HS-27A (cell line): Measurements from ENCODE around the gene PSMG4.

Experiments used
- DNase-seq: peaks from one replicate; pipeline ENCODE4 v3.0.0-alpha.2; 2012; ENCODE audit warnings: low read depth, missing footprints

PSMG4 gene

GRCh38 chr6:3258720-3259490 is at the start of gene PSMG4:
PSMG4 (plus strand) TSS chr6:3258947; CDS start chr6:3259023, 76 bp downstream.
- DNase-seq = no peak

- DNase-seq = no peak
Measured at GRCh38 chr6:3209114-3210023, 49.4 kb upstream of the PSMG4 start.

- DNase-seq = no peak
Measured at GRCh38 chr6:3210024-3210610, 48.6 kb upstream of the PSMG4 start.

- no peak for DNase-seq
Measured at GRCh38 chr6:3211681-3212080, 47.1 kb upstream of the PSMG4 start.

GRCh38 chr6:3212261-3212660 is 46.5 kb upstream of the PSMG4 start:
- DNase-seq = no peak

GRCh38 chr6:3213334-3213695 is 45.4 kb upstream of the PSMG4 start:
- DNase-seq = no peak

- no peak for DNase-seq
Measured at GRCh38 chr6:3214898-3215297, 43.8 kb upstream of the PSMG4 start.

GRCh38 chr6:3217286-3217685 is 41.5 kb upstream of the PSMG4 start:
- no peak for DNase-seq

- DNase-seq = no peak
Measured at GRCh38 chr6:3218266-3218665, 40.5 kb upstream of the PSMG4 start.

- no peak for DNase-seq
Measured at GRCh38 chr6:3220366-3220765, 38.4 kb upstream of the PSMG4 start.

GRCh38 chr6:3221578-3221977 is 37.2 kb upstream of the PSMG4 start:
- no peak for DNase-seq

GRCh38 chr6:3222506-3223038 is 36.2 kb upstream of the PSMG4 start:
- DNase-seq = no peak

GRCh38 chr6:3226042-3226441 is 32.7 kb upstream of the PSMG4 start:
- DNase-seq = no peak

- no peak for DNase-seq
Measured at GRCh38 chr6:3226481-3227362, 32.0 kb upstream of the PSMG4 start.

- no peak for DNase-seq
Measured at GRCh38 chr6:3227363-3228045, 31.2 kb upstream of the PSMG4 start, which contains the start of gene TUBB2B. TUBB2B (minus strand) TSS chr6:3227653; CDS start chr6:3227543, 110 bp downstream.

- DNase-seq = no peak
Measured at GRCh38 chr6:3228046-3228671, 30.6 kb upstream of the PSMG4 start.

GRCh38 chr6:3228771-3229565 is 29.8 kb upstream of the PSMG4 start:
- no peak for DNase-seq

GRCh38 chr6:3229566-3230178 is 29.1 kb upstream of the PSMG4 start:
- DNase-seq = no peak

- no peak for DNase-seq
Measured at GRCh38 chr6:3230256-3230882, 28.4 kb upstream of the PSMG4 start.
